Neural progenitor cell (in vitro differentiated cells): ENCODE results near the gene NOVA2. TPM values are rescaled to one million over a fixed set of nuclear protein-coding genes. Genes with fewer than 3 reads are reported as not detected.

Experiments
- DNase-seq: peaks from one replicate; pipeline ENCODE4 v3.0.0-alpha.2; 2016; ENCODE audit warnings: low spot score
- H2AFZ ChIP-seq: fragments of 200-600 bp; sonication (generic); replicated peaks from 2 replicates; pipeline ENCODE4 v1.6.1; 2016; ENCODE audit warnings: antibody characterized with exemption
- H3F3A ChIP-seq: fragments of 200-600 bp; sonication (generic); 2 replicates; pipeline ENCODE4 v1.6.1; 2016; ENCODE audit warnings: antibody characterized with exemption, low read depth
- H3K27ac ChIP-seq: fragments of 200-600 bp; sonication (generic); 2 replicates; pipeline ENCODE4 v1.5.1; 2016; ENCODE audit warnings: mild to moderate bottlenecking
- H3K27me3 ChIP-seq: fragments of 200-600 bp; sonication (generic); 2 replicates; pipeline ENCODE4 v1.6.1; 2016; ENCODE audit warnings: mild to moderate bottlenecking, moderate library complexity
- H3K36me3 ChIP-seq: fragments of 200-600 bp; sonication (generic); 2 replicates; pipeline ENCODE4 v1.5.1; 2016
- H3K4me1 ChIP-seq: fragments of 200-600 bp; sonication (generic); 2 replicates; pipeline ENCODE4 v1.6.1; 2016; ENCODE audit warnings: mixed run types
- H3K4me2 ChIP-seq: fragments of 200-600 bp; sonication (generic); 2 replicates; pipeline ENCODE4 v1.6.1; 2016
- H3K4me3 ChIP-seq: fragments of 200-600 bp; sonication (generic); 2 replicates; pipeline ENCODE4 v1.5.1; 2016
- H3K79me2 ChIP-seq: fragments of 200-600 bp; sonication (generic); 2 replicates; pipeline ENCODE4 v1.6.1; 2016; ENCODE audit warnings: low read depth
- H3K9ac ChIP-seq: fragments of 200-600 bp; sonication (generic); 2 replicates; pipeline ENCODE4 v1.6.1; 2016
- H3K9me3 ChIP-seq: fragments of 200-600 bp; sonication (generic); 2 replicates; pipeline ENCODE4 v1.5.1; 2016; ENCODE audit warnings: low read depth
- H4K20me1 ChIP-seq: fragments of 200-600 bp; sonication (generic); 2 replicates; pipeline ENCODE4 v1.6.1; 2016; ENCODE audit warnings: low read depth
- H3K27ac Mint-ChIP-seq: 3 replicates; pipeline ENCODE4 v1.8.0; 2021; ENCODE audit warnings: mixed read lengths
- H3K27me3 Mint-ChIP-seq: 2 replicates; pipeline ENCODE4 v1.8.0; 2022; ENCODE audit warnings: low read depth, mild to moderate bottlenecking, inconsistent platforms, moderate library complexity, mixed read lengths; ENCODE audit not compliant: insufficient read depth
- H3K36me3 Mint-ChIP-seq: 3 replicates; pipeline ENCODE4 v1.8.0; 2021; ENCODE audit warnings: mixed read lengths
- H3K4me1 Mint-ChIP-seq: 3 replicates; pipeline ENCODE4 v1.8.0; 2021; ENCODE audit warnings: mixed read lengths
- H3K4me3 Mint-ChIP-seq: 3 replicates; pipeline ENCODE4 v1.8.0; 2021; ENCODE audit warnings: mild to moderate bottlenecking, moderate library complexity, mixed read lengths
- H3K9me3 Mint-ChIP-seq: 3 replicates; pipeline ENCODE4 v1.8.0; 2020; ENCODE audit warnings: mixed read lengths
- CTCF ChIP-seq: fragments of 200-600 bp; sonication (generic); IDR thresholded peaks from 2 replicates; pipeline ENCODE4 v1.5.1; 2017; ENCODE audit warnings: antibody characterized with exemption, mild to moderate bottlenecking
- EZH2 ChIP-seq: fragments of 200-600 bp; sonication (generic); IDR thresholded peaks from 2 replicates; pipeline ENCODE4 v1.6.1; 2017; ENCODE audit warnings: antibody characterized with exemption, mild to moderate bottlenecking, moderate library complexity
- EZH2phosphoT487 ChIP-seq: fragments of 200-600 bp; sonication (generic); IDR thresholded peaks from 2 replicates; pipeline ENCODE4 v1.6.1; 2017; ENCODE audit warnings: antibody characterized with exemption
- total RNA-seq: library from RNA; depleted of rRNA; stranded (reverse); fragments of >200 nt; gene quantifications from 2 replicates; pipeline ENCODE4 v1.2.3, GENCODE V29; 2015; ENCODE audit warnings: low replicate concordance

Gene NOVA2
- total RNA-seq, 1 donor from 2014 or later, result 3.9 TPM

GRCh38 chr19:45933759-45934158 lies 39.9 kb downstream of the NOVA2 start:
- H3K9me3 ChIP-seq, result no peaks in the 10 kb centered on the region
- Mint-ChIP-seq H3K9me3 (no peaks in the 10 kb centered on the region), H3K36me3 (peaks cover 18% of the 10 kb centered on the region), H3K27ac (no peak overlapping the region), H3K27me3 (peaks cover 10% of the 10 kb centered on the region), H3K4me1 (peaks cover 10% of the 10 kb centered on the region), H3K4me3 (no peak overlapping the region)
- no peak overlapping the region for H3K27ac ChIP-seq
- no peaks in the 10 kb centered on the region for H3K79me2 ChIP-seq
- no peaks in the 10 kb centered on the region for H3K4me1 ChIP-seq
- H4K20me1 ChIP-seq, result no peaks in the 10 kb centered on the region
- no peak overlapping the region for H3K9ac ChIP-seq
- H2AFZ ChIP-seq, result no peak overlapping the region
- H3K36me3 ChIP-seq, result no peaks in the 10 kb centered on the region
- no peak overlapping the region for H3K4me2 ChIP-seq
- DNase-seq, result no peak
- H3K27me3 ChIP-seq, result peaks cover 23% of the 10 kb centered on the region
- H3F3A ChIP-seq, result no peaks in the 10 kb centered on the region
- TF ChIP-seq EZH2 (no peak), EZH2phosphoT487 (no peak), CTCF (no peak)
- no peak overlapping the region for H3K4me3 ChIP-seq

GRCh38 chr19:45931055-45931454 lies 42.6 kb downstream of the NOVA2 start:
- H3K36me3 Mint-ChIP-seq, result peaks cover 2% of the 10 kb centered on the region
- peaks cover 31% of the 10 kb centered on the region for H3K27me3 ChIP-seq
- no peak overlapping the region for H3K4me2 ChIP-seq
- H4K20me1 ChIP-seq, result no peaks in the 10 kb centered on the region
- H3K9ac ChIP-seq, result no peak overlapping the region
- H3K4me3 ChIP-seq, result no peak overlapping the region
- H3K4me3 Mint-ChIP-seq, result no peak overlapping the region
- H3K36me3 ChIP-seq, result no peaks in the 10 kb centered on the region
- H3K4me1 ChIP-seq, result no peaks in the 10 kb centered on the region
- no peaks in the 10 kb centered on the region for H3K9me3 Mint-ChIP-seq
- peaks cover 2% of the 10 kb centered on the region for H3F3A ChIP-seq
- H3K27ac ChIP-seq, result no peak overlapping the region
- no peaks in the 10 kb centered on the region for H3K79me2 ChIP-seq
- no peak for DNase-seq
- TF ChIP-seq EZH2phosphoT487, result no peak
- TF ChIP-seq CTCF, result no peak
- TF ChIP-seq EZH2, result no peak
- peaks cover 17% of the 10 kb centered on the region for H3K4me1 Mint-ChIP-seq
- H2AFZ ChIP-seq, result no peak overlapping the region
- H3K27ac Mint-ChIP-seq, result no peak overlapping the region
- H3K9me3 ChIP-seq, result no peaks in the 10 kb centered on the region
- peaks cover 11% of the 10 kb centered on the region for H3K27me3 Mint-ChIP-seq

- no peaks in the 10 kb centered on the region for H3K9me3 Mint-ChIP-seq
- Histone ChIP-seq H3K79me2 (no peaks in the 10 kb centered on the region), H3K4me2 (no peak overlapping the region), H3F3A (peaks cover 5% of the 10 kb centered on the region), H3K4me3 (no peak overlapping the region), H2AFZ (no peak overlapping the region), H3K27ac (no peak overlapping the region), H3K36me3 (no peaks in the 10 kb centered on the region), H3K27me3 (peaks cover 31% of the 10 kb centered on the region), H3K9ac (no peak overlapping the region), H4K20me1 (no peaks in the 10 kb centered on the region), H3K4me1 (no peaks in the 10 kb centered on the region), H3K9me3 (no peaks in the 10 kb centered on the region)
- H3K4me1 Mint-ChIP-seq, result peaks cover 12% of the 10 kb centered on the region
- peaks cover 9% of the 10 kb centered on the region for H3K27me3 Mint-ChIP-seq
- H3K36me3 Mint-ChIP-seq, result no peaks in the 10 kb centered on the region
- no peak for DNase-seq
- TF ChIP-seq EZH2 (no peak), EZH2phosphoT487 (no peak), CTCF (no peak)
- H3K4me3 Mint-ChIP-seq, result no peak overlapping the region
- no peak overlapping the region for H3K27ac Mint-ChIP-seq
These were observed 44.4 kb downstream of the NOVA2 start for GRCh38 chr19:45929247-45929646.
